HEK293T (cell line): ENCODE results near the gene PID1.

Source experiments
- CTCF ChIA-PET: fragments of 350-600 bp; formaldehyde crosslinking; extraction: SDS; loops from one replicate; lab custom pipeline; 2021; ENCODE audit warnings: antibody characterized with exemption, inconsistent platforms; lab: Yijun Ruan, JAX
- POLR2A ChIA-PET: fragments of 350-600 bp; formaldehyde crosslinking; extraction: SDS; loops from one replicate; lab custom pipeline; 2020; ENCODE audit warnings: antibody characterized with exemption, inconsistent platforms; lab: Yijun Ruan, JAX
- DNase-seq: peaks from one replicate; pipeline ENCODE4 v3.0.0; 2012; ENCODE audit warnings: mixed read lengths; ENCODE audit errors: extremely low spot score
- ARNT ChIP-seq: fragments of 450-650 bp; IDR thresholded peaks from 2 replicates; pipeline ENCODE4 v1.6.1; 2017; ENCODE audit warnings: mild to moderate bottlenecking
- BHLHE40 ChIP-seq: fragments of 450-650 bp; IDR thresholded peaks from 2 replicates; pipeline ENCODE4 v1.6.1; 2016; ENCODE audit warnings: mild to moderate bottlenecking, moderate library complexity, borderline replicate concordance
- CTBP1 ChIP-seq: fragments of 450-650 bp; IDR thresholded peaks from 2 replicates; pipeline ENCODE4 v1.6.1; 2016; ENCODE audit warnings: borderline replicate concordance
- ELF4 ChIP-seq: fragments of 450-650 bp; IDR thresholded peaks from 2 replicates; pipeline ENCODE4 v1.6.1; 2017; ENCODE audit warnings: antibody characterized with exemption
- FOXA1 ChIP-seq: fragments of 450-650 bp; IDR thresholded peaks from 2 replicates; pipeline ENCODE4 v1.6.1; 2016; ENCODE audit warnings: mild to moderate bottlenecking
- FOXK2 ChIP-seq: fragments of 450-650 bp; IDR thresholded peaks from 2 replicates; pipeline ENCODE4 v1.6.1; 2016; ENCODE audit warnings: mild to moderate bottlenecking
- FOXM1 ChIP-seq: fragments of 450-650 bp; IDR thresholded peaks from 2 replicates; pipeline ENCODE4 v1.6.1; 2017; ENCODE audit warnings: mild to moderate bottlenecking, borderline replicate concordance
- HDGF ChIP-seq: fragments of 450-650 bp; IDR thresholded peaks from 2 replicates; pipeline ENCODE4 v1.6.1; 2017; ENCODE audit warnings: antibody characterized with exemption, borderline replicate concordance
- L3MBTL2 ChIP-seq: fragments of 450-650 bp; conservative IDR thresholded peaks from 2 replicates; pipeline ENCODE4 v1.6.1; 2016; ENCODE audit warnings: mild to moderate bottlenecking
- LEF1 ChIP-seq: fragments of 450-650 bp; IDR thresholded peaks from 2 replicates; pipeline ENCODE4 v1.6.1; 2017; ENCODE audit warnings: mild to moderate bottlenecking, borderline replicate concordance
- NFRKB ChIP-seq: fragments of 450-650 bp; IDR thresholded peaks from 2 replicates; pipeline ENCODE4 v1.6.1; 2016; ENCODE audit warnings: mild to moderate bottlenecking, moderate library complexity
- SP1 ChIP-seq: fragments of 450-650 bp; IDR thresholded peaks from 2 replicates; pipeline ENCODE4 v1.6.1; 2017
- SUZ12 ChIP-seq: fragments of 450-650 bp; IDR thresholded peaks from 2 replicates; pipeline ENCODE4 v1.6.1; 2016; ENCODE audit warnings: mild to moderate bottlenecking
- TARDBP ChIP-seq: fragments of 450-650 bp; IDR thresholded peaks from 2 replicates; pipeline ENCODE4 v1.6.1; 2016
- ZNF384 ChIP-seq: fragments of 450-650 bp; IDR thresholded peaks from 2 replicates; pipeline ENCODE4 v1.6.1; 2016
- TF ChIP-seq, protein P1 (sequence below): fragments of 450-650 bp; IDR thresholded peaks from 2 replicates; pipeline ENCODE4 v1.6.1; 2016

Gene PID1

DNA sequence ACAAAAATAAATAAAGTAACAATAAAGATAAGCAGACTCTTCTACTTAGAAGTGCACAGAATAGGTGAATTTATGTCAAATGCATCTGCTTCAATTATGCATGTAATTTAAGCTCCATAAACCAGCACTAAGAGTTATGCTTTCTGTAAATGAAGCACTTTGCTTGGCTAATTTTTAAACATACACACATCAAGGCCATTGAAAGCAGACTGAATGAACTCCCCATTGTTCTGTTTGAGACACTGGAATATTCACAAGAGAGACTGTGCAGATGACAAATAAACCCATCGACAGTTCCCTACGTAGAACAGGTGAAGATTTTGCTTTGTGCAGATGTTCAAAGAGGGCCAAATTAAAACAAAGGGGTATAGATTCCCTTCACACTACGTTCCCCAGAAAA lies 133.4 kb downstream of the PID1 start:
- ChIA-PET POLR2A (no interaction called here), CTCF (interaction anchor here (0.8 kb wide), 1 partner anchor 862 kb away, joined by 3 read pairs; no protein-coding TSS in a partner anchor)
- no peak for TF ChIP-seq CTBP1
- no peak for TF ChIP-seq SP1
- no peak for TF ChIP-seq L3MBTL2
- no peak for TF ChIP-seq SUZ12
- TF ChIP-seq ZNF384 = no peak
- no peak for TF ChIP-seq NFRKB
- no peak for TF ChIP-seq FOXA1
- no peak for TF ChIP-seq BHLHE40
- TF ChIP-seq TARDBP = no peak
- no peak for TF ChIP-seq FOXK2
- no peak for TF ChIP-seq LEF1
- TF ChIP-seq, protein P1, sequence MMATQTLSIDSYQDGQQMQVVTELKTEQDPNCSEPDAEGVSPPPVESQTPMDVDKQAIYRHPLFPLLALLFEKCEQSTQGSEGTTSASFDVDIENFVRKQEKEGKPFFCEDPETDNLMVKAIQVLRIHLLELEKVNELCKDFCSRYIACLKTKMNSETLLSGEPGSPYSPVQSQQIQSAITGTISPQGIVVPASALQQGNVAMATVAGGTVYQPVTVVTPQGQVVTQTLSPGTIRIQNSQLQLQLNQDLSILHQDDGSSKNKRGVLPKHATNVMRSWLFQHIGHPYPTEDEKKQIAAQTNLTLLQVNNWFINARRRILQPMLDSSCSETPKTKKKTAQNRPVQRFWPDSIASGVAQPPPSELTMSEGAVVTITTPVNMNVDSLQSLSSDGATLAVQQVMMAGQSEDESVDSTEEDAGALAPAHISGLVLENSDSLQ = no peak
- TF ChIP-seq FOXM1 = no peak
- TF ChIP-seq ARNT = no peak
- no peak for TF ChIP-seq ELF4
- TF ChIP-seq HDGF = no peak
- no peak for DNase-seq

DNA sequence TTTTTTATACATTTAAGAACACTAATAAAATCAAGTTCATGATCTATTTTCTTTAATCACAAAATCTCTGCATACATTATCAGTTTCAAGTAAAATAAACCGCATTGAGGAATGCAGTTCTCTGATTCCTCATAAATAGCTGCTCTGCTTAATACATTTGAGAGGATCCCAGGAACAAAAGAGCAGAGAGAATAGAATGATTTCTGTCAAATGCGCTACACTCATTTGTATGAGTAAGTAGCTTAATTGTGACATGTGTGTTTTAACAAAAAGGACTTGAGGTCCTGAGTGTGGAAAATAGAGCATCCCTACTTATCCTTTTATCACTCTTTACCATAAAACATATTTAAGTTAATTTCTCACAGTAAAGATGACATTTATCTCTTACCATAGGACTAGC lies 134.0 kb downstream of the PID1 start:
- DNase-seq = no peak
- ChIA-PET POLR2A (no interaction called here), CTCF (interaction anchor here (0.8 kb wide), 1 partner anchor 861 kb away, joined by 3 read pairs; no protein-coding TSS in a partner anchor)
- TF ChIP-seq L3MBTL2 = no peak
- TF ChIP-seq, protein P1 = no peak
- no peak for TF ChIP-seq FOXK2
- TF ChIP-seq FOXM1 = no peak
- no peak for TF ChIP-seq FOXA1
- TF ChIP-seq BHLHE40 = no peak
- TF ChIP-seq TARDBP = no peak
- no peak for TF ChIP-seq ZNF384
- TF ChIP-seq LEF1 = no peak
- no peak for TF ChIP-seq ELF4
- TF ChIP-seq ARNT = no peak
- TF ChIP-seq SP1 = no peak
- no peak for TF ChIP-seq CTBP1

DNA sequence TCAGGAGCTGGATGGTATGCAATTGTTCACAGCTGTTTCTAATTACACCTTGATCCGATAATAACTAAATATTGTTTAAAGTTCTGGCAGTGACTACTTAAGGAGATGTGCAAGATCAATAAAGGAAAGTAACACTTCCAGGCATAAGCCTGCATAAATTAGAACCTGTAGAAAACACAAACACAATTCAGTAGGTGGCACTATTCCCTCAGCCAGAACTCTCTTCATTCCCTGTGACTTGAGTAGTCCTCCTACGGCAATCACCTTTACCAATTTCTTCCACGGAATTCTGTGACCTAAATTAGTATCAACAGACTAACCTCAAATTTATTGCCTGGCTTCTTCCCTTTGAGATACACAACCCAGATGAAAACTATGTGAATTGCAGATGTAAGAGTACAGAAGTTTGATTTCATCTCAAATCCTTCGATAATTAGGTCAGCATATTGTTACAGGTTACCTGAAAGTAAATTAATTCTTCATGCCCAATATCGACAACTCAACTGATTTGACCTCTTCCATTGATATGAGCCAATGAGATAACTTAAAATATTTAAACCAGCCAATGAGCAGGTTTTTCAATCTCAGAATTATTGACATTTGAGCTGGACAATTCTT lies 137.8 kb downstream of the PID1 start:
- peak; percentile 11 for DNase-seq
- ChIA-PET CTCF (no interaction called here), POLR2A (no interaction called here)
- TF ChIP-seq SUZ12 (no peak), NFRKB (no peak), ARNT (no peak), ELF4 (no peak)

DNA sequence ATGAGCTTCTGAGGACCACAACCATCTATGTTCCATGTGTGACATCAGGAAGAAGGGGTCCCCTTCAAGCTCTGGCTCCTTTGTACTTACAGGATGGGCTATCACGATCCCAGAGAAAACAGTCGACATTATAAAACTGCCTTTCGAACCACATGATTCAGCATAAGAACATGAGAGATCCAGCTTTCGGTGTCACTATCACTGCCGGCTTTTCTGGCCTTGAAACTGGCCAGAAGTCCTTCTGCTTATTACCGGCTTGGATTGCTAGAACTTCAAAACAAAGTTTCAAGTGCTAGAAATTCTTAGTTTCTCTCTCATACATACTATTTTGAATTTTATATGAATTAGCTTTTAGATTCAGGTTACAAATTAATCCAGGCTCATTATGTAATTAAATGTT lies 138.9 kb downstream of the PID1 start:
- ChIA-PET CTCF (interaction anchor here (0.6 kb wide), 1 partner anchor 585 kb away, joined by 4 read pairs; no protein-coding TSS in a partner anchor), POLR2A (no interaction called here)
- no peak for DNase-seq
- TF ChIP-seq FOXM1 (no peak), TARDBP (no peak), L3MBTL2 (no peak), SUZ12 (no peak)

DNA sequence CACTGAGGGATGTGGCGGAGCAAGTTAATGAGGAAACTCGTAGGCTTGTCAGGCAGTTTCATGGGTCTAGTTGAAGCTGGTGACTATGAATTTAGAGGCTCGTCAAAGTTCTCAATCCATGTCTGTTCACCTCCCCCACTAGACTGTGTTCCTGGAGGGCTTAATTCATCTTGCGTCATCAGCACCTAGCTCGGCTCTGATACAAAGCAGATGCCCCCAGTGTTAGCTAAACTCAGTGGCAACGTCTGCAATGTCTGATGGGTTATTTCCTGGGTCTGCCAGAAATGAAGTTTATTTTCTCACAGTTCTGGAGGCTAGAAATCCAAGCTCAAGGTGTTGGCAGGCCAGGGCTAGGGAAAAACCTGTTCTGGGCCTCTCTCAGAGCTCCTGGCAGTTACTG lies 140.6 kb downstream of the PID1 start:
- ChIA-PET POLR2A (no interaction called here), CTCF (no interaction called here)
- DNase-seq = no peak
- TF ChIP-seq, protein P1 = no peak
- TF ChIP-seq BHLHE40 (no peak), L3MBTL2 (no peak), LEF1 (no peak), ELF4 (no peak), NFRKB (no peak), SP1 (no peak), SUZ12 (no peak), FOXM1 (no peak), TARDBP (no peak), FOXK2 (no peak), ZNF384 (no peak), ARNT (no peak), FOXA1 (no peak), HDGF (no peak)

DNA sequence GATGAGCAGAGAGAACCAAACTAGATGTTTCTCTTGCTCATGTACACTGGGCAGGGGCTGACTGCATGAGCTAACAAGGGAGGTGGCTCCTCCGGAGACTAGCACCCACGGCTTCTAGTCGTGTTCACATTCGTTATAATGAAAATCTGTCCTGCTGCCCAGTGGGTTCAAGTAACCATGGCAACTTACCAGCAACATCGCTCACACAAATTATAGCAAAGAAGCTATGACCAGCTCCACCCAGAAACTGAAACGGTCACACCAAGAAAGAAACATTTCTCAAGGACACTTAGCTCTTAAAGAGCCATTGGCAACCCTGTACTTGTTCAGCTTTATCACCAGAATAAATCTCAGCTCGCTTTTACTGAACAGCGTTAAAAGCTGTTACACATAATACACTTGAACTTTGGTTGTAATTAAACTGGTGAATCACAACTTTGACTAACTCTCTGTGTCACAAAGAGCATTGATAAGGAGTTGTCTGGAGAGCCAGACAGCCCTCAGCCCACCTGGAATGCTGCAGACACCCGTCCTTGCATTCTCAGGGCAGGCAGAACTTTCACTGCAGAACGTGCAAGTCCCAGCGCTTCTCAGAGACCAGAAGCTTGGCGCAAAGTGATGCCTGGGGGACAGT lies 141.2 kb downstream of the PID1 start:
- ChIA-PET CTCF (no interaction called here), POLR2A (no interaction called here)
- DNase-seq = no peak
- TF ChIP-seq LEF1 = no peak
- no peak for TF ChIP-seq BHLHE40
- no peak for TF ChIP-seq TARDBP
- TF ChIP-seq ARNT = no peak
- TF ChIP-seq HDGF = no peak
- no peak for TF ChIP-seq CTBP1
- TF ChIP-seq FOXA1 = no peak
- no peak for TF ChIP-seq FOXK2
